ENCODE measurements around the gene CAT. TPM values are rescaled to one million over a fixed set of nuclear protein-coding genes. Genes with fewer than 3 reads are reported as not detected.

The CAT gene
- total RNA-seq: 10 to 100 TPM; 30.3 to 38.2 TPM
- polyA plus RNA-seq (ENCODE audit: insufficient read depth, low read depth, low replicate concordance): 30.2 TPM
- long read RNA-seq, donor 1, transcript CAT-201 (13 exons, 2,302 nt): major isoform, 11 of 22 reads
- long read RNA-seq, donor 1, partial matches to known transcripts: 9 of 22 reads
- long read RNA-seq, donor 1, other reads (novel, unspliced or antisense): 0 of 22 reads
- long read RNA-seq, donor 2, transcript CAT-201 (13 exons, 2,302 nt): major isoform, 15 of 24 reads
- long read RNA-seq, donor 2, partial matches to known transcripts: 9 of 24 reads
- long read RNA-seq, donor 2, other reads (novel, unspliced or antisense): 0 of 24 reads

DNA sequence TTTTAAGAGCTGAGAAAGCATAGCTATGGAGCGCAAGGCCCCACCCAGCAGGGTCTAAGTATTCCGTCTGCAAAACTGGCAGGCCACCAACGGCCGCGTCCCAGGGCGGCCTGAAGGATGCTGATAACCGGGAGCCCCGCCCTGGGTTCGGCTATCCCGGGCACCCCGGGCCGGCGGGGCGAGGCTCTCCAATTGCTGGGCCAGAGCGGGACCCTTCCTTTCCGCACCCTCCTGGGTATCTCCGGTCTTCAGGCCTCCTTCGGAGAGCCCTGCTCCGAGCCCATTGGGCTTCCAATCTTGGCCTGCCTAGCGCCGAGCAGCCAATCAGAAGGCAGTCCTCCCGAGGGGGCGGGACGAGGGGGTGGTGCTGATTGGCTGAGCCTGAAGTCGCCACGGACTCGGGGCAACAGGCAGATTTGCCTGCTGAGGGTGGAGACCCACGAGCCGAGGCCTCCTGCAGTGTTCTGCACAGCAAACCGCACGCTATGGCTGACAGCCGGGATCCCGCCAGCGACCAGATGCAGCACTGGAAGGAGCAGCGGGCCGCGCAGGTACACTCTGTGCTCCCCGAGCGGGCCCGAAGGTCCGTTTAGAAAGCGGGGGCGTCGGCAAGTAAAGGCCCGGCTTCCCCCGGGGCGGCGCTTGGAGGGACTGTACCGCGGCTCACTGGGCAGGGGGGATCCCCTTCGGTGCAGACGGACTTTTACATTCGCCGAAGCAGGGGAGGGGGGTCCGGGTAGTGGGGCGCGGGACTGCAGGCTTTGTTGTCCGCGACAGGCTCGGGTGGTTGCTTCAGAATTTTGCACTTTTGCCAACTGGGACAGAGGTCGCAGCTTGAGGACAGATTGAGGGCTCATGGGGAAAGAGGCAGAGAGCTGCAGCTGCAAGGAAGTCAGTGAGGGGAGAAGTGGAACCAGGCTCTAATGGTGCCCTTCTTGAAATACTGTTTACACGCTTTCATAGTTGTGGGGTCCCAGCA lies at the start of gene CAT:
CAT (plus strand) TSS at position 406 of the 979 bp plus-strand sequence; CDS start at position 486, 80 bp downstream.
- H3K27ac ChIP-seq: peak within 1 kb of the TSS; percentile 75 to 90
- 0 to 3% methylated on average over 18 to 60 of the region's 62 CpGs for WGBS, 2 donors
- TF ChIP-seq, protein P1, sequence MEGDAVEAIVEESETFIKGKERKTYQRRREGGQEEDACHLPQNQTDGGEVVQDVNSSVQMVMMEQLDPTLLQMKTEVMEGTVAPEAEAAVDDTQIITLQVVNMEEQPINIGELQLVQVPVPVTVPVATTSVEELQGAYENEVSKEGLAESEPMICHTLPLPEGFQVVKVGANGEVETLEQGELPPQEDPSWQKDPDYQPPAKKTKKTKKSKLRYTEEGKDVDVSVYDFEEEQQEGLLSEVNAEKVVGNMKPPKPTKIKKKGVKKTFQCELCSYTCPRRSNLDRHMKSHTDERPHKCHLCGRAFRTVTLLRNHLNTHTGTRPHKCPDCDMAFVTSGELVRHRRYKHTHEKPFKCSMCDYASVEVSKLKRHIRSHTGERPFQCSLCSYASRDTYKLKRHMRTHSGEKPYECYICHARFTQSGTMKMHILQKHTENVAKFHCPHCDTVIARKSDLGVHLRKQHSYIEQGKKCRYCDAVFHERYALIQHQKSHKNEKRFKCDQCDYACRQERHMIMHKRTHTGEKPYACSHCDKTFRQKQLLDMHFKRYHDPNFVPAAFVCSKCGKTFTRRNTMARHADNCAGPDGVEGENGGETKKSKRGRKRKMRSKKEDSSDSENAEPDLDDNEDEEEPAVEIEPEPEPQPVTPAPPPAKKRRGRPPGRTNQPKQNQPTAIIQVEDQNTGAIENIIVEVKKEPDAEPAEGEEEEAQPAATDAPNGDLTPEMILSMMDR (IDR thresholded peaks at IDR 0.05): no peak
- no peak for TF ChIP-seq POLR2A (IDR thresholded peaks at IDR 0.05)
- no peaks in the 10 kb centered on the region for H3K9me3 ChIP-seq
- no peaks in the 10 kb centered on the region for H3K36me3 ChIP-seq (ENCODE audit: low read depth, missing control alignments)
- peaks cover 8% of the 10 kb centered on the region for H3K4me1 ChIP-seq
- H3K27me3 ChIP-seq: no peaks in the 10 kb centered on the region
- peak; percentile 98 for DNase-seq
- intact Hi-C loops (cut with DNase I; ENCODE audit: low total_unique reads): no loop called here
- H3K4me3 ChIP-seq: peak within 1 kb of the TSS; percentile 85 to 86

DNA sequence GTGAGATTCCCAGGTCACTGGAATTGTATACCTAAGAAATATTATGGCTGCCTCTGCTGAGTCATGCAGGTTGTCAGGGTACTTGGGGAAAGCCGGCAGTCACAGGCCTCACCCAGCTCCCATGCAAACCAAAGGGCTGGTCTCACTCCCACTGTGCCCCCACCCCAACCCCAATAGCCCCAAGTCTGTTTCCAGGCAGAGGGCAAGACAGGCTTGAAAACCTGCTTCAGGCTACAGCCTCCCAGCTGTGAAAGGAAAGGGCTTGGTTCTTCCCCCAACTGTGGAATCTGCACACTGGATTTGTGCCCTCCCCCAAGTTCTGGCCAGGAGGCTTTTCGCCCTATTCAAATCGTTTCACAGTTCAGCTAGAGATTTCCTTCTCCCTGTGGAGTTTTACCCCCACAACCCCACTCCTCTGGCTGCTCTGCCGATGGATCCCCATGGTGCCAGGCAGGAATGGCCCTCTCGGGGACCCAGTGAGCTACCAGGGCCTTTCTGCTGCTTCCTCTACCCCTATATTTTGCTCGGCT lies 43.9 kb upstream of the CAT start:
- no peaks in the 10 kb centered on the region for H3K27me3 ChIP-seq
- intact Hi-C loops (cut with DNase I; ENCODE audit: low total_unique reads): no loop called here
- no peak for DNase-seq
- H3K9me3 ChIP-seq: no peaks in the 10 kb centered on the region
- H3K4me3 ChIP-seq: no peak overlapping the region
- H3K4me1 ChIP-seq: no peaks in the 10 kb centered on the region
- no peak overlapping the region for H3K27ac ChIP-seq
- H3K36me3 ChIP-seq (ENCODE audit: low read depth, missing control alignments): no peaks in the 10 kb centered on the region
- TF ChIP-seq, protein P1 (IDR thresholded peaks at IDR 0.05): no peak
- WGBS, 2 donors: 81 to 87% methylated on average over 5 to 6 of the region's 6 CpGs

DNA sequence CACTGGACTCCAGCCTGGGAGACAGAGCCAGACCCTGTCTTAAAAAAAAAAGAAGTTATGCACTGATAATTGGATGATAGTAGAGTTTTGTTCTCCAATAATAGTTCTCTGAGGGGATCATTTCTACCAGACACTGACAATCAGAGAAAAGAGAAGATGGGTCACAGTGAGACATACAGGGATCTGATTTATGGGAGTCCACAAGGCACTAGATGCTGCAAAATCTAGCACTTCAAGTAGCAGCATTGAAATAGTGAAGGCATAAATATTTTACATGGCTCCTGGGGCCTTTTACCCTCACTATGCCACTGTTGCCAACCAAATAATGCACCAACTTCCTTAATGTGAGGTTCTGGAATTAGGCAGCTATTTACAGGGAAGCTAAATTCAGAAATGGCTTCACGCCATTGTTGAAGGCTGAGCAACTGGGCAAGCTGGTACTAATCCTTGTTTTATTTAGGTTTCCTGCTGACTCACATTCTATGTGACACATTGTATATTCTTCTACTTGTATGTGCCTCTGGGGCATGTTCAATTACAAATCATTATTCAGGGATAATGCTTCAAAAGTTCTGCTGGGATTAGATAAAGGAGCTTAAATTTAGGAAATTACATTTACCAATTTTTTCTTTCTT lies 42.7 kb upstream of the CAT start:
- no peak for DNase-seq
- intact Hi-C loops (cut with DNase I; ENCODE audit: low total_unique reads): no loop called here
- no peaks in the 10 kb centered on the region for H3K9me3 ChIP-seq
- H3K27me3 ChIP-seq: no peaks in the 10 kb centered on the region
- 74 to 75% methylated on average over 1 of the region's 1 CpG for WGBS, 2 donors
- TF ChIP-seq POLR2A (IDR thresholded peaks at IDR 0.05): no peak
- TF ChIP-seq, protein P1 (IDR thresholded peaks at IDR 0.05): no peak
- H3K27ac ChIP-seq: no peak overlapping the region
- H3K36me3 ChIP-seq (ENCODE audit: low read depth, missing control alignments): no peaks in the 10 kb centered on the region
- H3K4me1 ChIP-seq: no peaks in the 10 kb centered on the region
- H3K4me3 ChIP-seq: no peak overlapping the region

DNA sequence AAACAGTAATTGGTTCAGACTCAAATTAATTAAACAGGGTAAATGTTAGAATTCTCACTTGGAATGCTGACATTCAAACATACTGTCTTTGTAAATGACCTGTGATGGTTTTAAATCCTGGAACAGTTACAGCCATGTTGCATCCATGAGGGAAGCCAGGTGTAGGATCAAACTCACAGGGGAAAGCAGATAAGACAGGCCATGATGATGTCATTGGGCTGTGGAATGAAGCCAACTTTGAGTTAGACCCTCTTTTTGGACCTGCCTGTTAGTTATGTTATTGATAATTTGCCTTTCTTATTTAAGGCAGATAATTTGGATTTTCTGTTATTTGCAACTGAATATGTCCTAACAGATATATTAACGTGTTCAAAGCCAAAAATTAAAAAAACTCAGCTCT lies 41.6 kb upstream of the CAT start:
- no peaks in the 10 kb centered on the region for H3K4me1 ChIP-seq
- no peaks in the 10 kb centered on the region for H3K27me3 ChIP-seq
- no peaks in the 10 kb centered on the region for H3K36me3 ChIP-seq (ENCODE audit: low read depth, missing control alignments)
- intact Hi-C loops (cut with DNase I; ENCODE audit: low total_unique reads): no loop called here
- H3K9me3 ChIP-seq: no peaks in the 10 kb centered on the region
- TF ChIP-seq POLR2A (IDR thresholded peaks at IDR 0.05): no peak
- TF ChIP-seq, protein P1 (IDR thresholded peaks at IDR 0.05): no peak
- no peak overlapping the region for H3K4me3 ChIP-seq
- 57 to 73% methylated on average over 1 of the region's 1 CpG for whole genome bisulfite sequencing, 2 donors
- no peak for DNase-seq
- no peak overlapping the region for H3K27ac ChIP-seq

All from testis (tissue), 5 donors.